GM19395 (cell line): Measurements from ENCODE around the gene NDUFS8.

ENCODE experiments used
- ATAC-seq: cut with Tn5 transposase; IDR thresholded peaks from one replicate; pipeline ENCODE4 v1.9.1; 2021; ENCODE audit warnings: mild to moderate bottlenecking, moderate library complexity; ENCODE audit not compliant: unreplicated experiment

The NDUFS8 gene

GRCh38 chr11:68002938-68003845 is 27.3 kb upstream of the NDUFS8 start:
- ATAC-seq: peak; percentile 44

GRCh38 chr11:68003846-68004550 is 26.5 kb upstream of the NDUFS8 start, which contains the start of gene UNC93B1:
Gene UNC93B1, minus strand, starts transcription at chr11:68004097. Its CDS starts 54 bp downstream, at chr11:68004043.
- ATAC-seq: peak; percentile 53

DNA sequence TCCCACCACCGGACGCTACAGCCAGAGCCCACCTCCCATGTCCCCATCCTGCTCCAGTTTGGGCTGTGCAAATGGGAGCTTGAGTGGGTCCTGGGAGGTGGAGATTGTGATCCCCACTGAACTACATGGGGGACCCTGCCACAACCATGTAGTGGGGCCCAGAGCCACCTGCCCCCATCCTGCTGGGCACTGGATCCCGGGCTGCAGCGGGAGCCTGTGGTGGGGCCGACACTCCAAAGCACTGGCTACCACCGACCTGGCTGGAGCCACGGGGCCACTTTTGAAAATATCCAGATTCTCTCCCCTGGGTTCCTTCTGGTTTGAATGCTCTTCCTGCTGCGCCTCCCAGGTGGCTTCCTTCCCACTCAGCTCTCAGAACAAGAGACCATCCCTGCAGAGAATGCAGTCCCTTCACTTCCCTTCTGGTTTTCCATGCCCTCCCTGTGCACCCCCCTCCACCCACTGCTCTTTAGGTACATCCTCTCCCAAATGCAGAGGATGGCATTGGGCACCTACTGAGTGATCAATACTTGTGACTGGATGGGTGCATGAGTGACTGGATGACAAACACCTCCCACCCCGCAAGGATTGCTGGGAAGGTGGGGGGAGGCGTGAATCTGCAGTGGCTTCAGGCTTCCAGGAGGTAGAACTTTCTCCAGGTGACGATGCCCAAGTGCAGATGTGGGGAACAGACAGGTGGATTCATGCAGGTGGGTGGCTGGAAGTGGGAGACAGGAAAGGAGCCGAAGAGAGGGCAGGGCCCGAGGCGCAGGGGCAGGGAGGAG is 25.7 kb upstream of the NDUFS8 start:
- no peak for ATAC-seq

GRCh38 chr11:68006606-68007166 is 23.8 kb upstream of the NDUFS8 start:
- no peak for ATAC-seq

- no peak for ATAC-seq
These were observed 22.7 kb upstream of the NDUFS8 start for GRCh38 chr11:68007498-68008380.

DNA sequence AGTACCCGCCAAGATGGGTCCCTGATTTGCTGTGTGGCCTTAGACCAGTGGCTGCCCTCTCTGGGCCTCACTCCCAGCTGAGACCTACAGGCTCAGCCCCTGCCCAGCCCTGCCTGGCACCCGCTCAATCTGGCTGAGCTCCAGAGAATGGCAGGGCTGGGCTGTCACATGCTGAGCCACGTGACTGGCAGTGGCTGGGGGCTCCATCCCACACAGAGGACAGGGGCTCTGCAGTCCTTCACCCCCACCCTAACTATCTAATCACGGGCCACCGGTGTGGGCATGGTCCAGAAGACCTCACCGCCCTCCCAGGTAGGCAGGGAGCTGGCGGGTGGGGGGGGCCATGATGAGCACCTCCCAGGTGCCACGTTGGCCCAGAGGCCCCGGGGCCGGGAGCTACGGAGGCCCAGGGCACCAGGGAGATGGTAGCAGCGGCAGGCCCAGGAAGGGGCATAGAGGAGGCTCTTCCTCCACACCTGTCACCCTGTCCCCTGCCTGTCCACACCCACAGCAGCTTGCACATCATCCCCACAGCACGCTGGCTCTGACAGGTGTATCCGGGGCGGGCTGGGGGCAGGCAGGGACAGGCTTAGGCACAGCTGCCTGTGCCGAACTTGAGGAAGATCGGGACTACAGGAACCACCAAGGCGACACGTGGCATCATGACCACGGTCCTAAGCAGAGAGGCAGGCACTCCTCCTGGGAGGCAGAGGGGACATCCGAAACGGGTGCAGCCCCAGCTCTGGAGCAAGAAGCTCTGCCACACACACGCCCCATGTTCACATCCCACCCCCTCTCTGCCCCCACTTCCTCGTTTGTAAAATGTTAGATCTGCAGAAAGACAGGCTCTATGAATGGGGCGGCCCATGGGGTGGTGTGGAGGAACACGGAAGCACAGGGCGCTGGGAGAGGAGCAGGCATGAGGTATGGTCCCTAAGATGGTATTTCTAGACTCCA is 21.8 kb upstream of the NDUFS8 start:
- ATAC-seq: no peak

- ATAC-seq: no peak
These were observed 20.9 kb upstream of the NDUFS8 start for GRCh38 chr11:68009391-68010089.

DNA sequence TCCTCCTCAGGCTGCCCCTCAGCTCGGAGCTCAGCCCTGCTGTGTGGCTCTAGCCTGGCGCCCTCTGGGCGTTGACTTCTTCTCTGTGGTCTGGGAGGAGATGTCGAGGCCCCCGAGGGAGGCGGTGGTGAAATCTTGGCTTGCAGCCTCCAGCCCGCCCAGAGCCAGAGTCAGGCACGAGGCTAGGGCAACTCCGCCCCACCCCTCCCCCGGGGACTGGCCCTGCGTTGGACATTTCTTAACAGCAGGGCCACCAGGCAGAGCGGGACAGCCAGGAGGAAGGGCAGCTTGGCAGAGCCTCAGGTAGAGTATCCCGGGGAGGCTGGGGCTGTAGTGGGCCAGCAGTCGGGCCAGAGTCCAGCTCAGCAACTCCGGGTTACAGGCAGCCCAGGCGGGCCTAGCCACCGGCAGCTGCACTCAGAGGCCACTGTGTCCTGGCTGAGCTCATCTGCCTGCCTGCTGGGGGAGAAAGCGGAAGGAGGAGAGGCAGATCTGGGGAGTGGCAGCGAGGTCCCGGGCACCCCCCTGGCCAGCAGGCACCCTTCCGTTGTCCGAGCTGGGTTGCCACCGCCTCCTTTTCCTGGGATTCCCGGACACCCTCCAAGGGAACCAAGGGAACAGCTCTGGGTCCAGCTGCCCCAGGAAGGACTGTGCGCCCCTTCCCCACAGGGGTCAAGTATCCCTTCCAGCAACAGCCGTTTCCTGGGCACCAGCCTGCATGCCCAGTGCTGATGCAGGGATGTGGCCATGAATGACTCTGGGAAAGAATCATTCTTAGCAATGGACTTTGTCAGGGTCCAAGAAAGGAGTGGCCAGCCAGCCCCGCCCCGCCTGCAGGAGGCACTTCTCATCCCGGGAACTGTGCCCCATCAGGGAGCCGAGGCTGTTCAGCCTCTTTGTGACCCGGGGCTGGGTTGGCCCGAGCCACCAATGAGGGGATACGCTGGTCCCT is 20.1 kb upstream of the NDUFS8 start, which contains the start of gene ALDH3B1:
ALDH3B1 (plus strand) TSS at position 238 of the 952 bp plus-strand sequence. CDS start 4,971 bp downstream, outside the sequence.
- ATAC-seq: no peak

DNA sequence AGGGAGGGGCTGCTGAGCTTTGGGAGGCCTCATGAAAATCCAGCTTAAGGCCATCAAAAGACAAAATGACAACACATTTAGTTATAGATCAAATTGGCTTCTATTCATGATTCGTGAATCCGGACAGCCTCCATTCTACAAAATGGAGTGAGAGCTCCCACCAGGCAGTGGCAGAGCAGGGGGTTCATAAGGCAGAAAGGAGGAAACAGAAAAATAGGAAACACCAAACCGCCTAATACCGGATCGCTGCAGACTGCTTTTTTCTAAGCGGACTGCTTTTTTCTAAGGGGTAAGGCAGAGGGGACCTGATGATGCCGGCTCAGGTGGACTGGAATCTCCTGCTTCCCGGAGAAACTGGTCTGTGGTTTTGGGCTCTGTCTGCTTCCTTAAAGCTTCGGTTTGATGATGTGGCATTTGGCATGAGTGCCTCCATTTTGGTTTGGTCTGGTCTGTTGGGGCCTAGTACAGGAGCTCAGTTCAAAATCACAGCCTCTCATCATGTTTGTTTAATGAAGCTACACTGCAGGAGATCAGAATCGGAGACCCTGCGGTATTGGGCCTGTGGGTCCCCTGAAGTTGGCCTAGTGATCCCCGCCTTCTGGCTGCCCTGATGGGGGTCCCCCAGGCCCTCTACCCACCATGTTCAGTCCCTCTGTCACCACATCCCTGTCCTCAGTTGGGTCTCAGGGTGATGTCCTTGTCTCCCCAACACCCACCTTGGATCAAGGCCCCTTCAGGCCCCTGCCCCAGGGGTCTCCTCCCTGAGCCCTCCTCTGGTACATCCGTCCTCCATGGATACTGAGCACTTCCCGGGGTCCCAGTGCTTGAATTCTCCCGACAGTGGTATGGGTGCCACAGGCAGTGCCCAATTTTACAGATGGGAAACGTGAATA is 19.2 kb upstream of the NDUFS8 start:
- no peak for ATAC-seq

- ATAC-seq: no peak
These were observed 18.2 kb upstream of the NDUFS8 start for GRCh38 chr11:68012044-68012842.

DNA sequence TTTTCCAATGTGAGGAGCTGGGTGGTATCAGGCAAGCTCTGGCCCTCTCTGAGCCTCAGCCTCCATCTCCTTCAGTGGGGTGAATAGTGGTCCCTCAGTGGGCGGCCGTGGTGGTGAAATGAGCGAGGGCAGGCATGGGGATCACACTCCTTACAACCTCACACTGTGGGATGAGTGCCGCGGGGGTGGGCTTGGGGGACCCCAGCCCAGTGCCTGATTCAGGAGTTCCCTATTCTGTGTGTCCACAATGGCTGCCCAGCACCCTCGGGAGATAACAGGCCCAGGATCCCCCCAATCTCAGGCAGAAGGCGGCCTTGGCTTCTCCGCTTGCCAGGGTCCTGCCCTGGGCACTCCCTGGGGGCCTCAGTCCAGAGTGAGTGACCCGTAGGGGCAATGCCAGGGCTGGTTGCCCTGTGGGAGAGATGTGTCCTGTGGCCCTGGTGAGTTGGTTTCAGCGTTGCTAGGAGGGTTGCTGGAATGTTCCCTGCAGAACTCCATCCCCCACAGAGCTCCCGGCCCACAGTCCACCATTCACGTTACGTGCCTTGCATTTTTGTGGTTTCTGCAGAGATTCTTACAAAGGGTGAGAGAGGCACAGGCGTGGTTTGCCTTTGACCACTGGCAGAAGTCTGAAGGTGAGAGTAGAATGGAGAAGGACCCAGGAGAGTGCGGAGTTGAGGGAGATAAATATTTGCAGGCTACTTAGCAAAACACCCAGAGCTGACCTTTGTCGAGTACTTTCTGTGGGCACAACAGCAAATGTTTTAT is 17.5 kb upstream of the NDUFS8 start:
- no peak for ATAC-seq

DNA sequence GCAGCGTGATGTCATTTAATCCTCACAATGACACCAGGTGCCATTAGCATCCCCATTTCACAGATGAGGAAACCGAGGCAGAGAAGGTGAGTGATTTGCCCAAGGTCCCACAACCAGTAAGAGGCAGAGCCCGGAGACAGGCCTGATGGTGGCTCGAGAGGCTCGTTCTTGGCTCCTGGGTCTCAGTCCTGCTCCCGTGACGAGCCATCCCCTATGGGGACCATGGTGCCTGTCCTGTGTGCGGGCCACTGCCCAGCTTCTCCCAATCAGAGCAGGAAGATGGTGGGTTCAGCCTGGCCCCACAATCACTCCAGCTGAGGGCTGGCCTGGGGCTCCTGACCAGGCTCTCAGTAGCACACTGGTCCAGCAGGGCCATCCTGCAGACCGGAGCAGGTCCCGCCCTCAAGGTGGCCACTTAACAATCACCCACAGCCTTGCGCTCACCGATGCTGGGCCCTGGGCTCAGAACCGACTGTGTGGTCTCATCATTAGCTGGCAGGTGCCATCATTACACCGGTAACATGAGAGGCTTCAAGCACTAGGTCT is 16.8 kb upstream of the NDUFS8 start:
- no peak for ATAC-seq

DNA sequence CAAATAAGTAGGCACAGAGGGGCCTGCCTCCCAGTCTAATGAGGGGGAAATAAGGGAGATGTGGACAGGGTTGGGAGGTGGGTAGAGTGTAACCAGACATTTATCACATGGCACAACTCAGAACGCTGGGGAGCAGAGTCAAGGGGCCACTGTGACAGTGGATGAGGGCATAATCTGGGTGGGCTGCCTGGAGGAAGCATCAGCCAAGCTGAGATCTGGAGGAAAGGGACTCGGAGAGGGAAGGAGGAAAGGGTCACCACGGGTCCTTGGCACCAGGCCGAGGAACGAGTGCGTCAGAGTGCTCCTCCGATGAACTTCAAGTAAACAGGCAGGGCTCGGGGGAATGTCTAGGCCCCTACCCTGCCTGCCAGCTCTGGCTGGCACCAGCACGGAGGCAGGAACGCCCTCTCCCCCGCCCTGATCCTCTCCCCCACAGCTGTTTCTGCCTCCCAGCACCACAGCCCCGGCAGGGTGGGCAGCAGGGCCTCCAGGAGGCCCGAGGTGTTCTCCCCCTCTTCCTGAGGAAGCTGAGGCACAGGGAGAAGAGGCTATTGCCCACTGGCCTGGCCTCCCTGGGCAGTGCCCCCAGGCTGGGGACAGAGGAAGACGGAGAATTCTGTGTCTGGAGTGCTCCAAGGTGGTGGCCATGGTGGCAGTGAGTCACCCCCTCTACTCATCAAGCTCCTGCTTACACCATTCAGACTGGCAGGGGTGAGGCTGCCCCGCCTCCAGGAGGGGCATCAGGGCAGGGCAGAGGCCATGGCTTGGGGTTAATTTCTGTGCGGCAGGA is 16.1 kb upstream of the NDUFS8 start:
- ATAC-seq: no peak
